HL-60 (cell line): ENCODE measurements around the gene NKIRAS2.

Experiments used
- DNase-seq, 2 experiments: peaks; one replicate each; pipeline ENCODE4 v3.0.0-alpha.2; 2010 to 2020; ENCODE audit warnings: low read depth in 1 of 2, low spot score in 1 of 2
- H3K27ac ChIP-seq: fragments of 250-450 bp; sonication (Bioruptor Pico); replicated peaks from 2 replicates; pipeline ENCODE4 v1.5.1; 2020; ENCODE audit warnings: mild to moderate bottlenecking, moderate library complexity
- H3K27me3 ChIP-seq: fragments of 250-450 bp; sonication (Bioruptor Pico); 2 replicates; pipeline ENCODE4 v1.5.1; 2021; ENCODE audit warnings: mild to moderate bottlenecking, moderate library complexity; ENCODE audit not compliant: insufficient read depth, poor library complexity, severe bottlenecking
- H3K4me3 ChIP-seq: replicated peaks from 2 replicates; pipeline ENCODE4 v1.5.1; 2011; ENCODE audit warnings: mild to moderate bottlenecking, control low read depth, low read length; ENCODE audit not compliant: insufficient read depth
- GABPA ChIP-seq: IDR thresholded peaks from 2 replicates; pipeline ENCODE4 v1.6.1; 2012; ENCODE audit warnings: low read depth
- POLR2AphosphoS5 ChIP-seq: IDR thresholded peaks from 2 replicates; pipeline ENCODE4 v1.6.1; 2012; ENCODE audit warnings: low read depth
- SPI1 ChIP-seq: IDR thresholded peaks from 2 replicates; pipeline ENCODE4 v1.6.1; 2012; ENCODE audit warnings: low read depth, mild to moderate bottlenecking, borderline replicate concordance
- TF ChIP-seq, protein P1 (sequence below): IDR thresholded peaks from 2 replicates; pipeline ENCODE4 v1.6.1; 2012; ENCODE audit warnings: low read depth; ENCODE audit not compliant: insufficient replicate concordance
- TF ChIP-seq, protein P2 (sequence below): IDR thresholded peaks from one replicate; pipeline ENCODE4 v1.5.1; 2011; ENCODE audit warnings: low read length, control low read depth, inconsistent platforms; ENCODE audit not compliant: insufficient read depth

NKIRAS2 gene

DNA sequence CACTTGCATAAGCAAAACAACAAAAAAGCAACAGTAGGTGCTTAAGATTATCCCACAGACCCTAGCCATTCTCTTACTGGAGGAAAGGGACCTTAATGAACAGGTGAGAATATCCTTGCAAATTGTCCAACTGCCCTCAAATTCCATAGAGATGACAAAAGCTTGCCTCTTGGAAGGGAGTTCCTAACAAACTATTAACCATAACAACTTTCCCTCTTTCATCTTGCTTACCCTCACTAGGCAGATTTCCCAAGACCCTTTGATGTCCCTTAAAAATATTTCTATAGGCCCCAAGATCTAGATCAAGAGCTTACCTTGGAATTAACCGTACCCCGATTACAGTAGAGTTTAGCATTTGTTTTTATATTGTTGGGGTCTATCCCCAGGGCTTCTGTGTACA is 31.5 kb upstream of the NKIRAS2 start:
- TF ChIP-seq GABPA: no peak
- TF ChIP-seq, protein P1, sequence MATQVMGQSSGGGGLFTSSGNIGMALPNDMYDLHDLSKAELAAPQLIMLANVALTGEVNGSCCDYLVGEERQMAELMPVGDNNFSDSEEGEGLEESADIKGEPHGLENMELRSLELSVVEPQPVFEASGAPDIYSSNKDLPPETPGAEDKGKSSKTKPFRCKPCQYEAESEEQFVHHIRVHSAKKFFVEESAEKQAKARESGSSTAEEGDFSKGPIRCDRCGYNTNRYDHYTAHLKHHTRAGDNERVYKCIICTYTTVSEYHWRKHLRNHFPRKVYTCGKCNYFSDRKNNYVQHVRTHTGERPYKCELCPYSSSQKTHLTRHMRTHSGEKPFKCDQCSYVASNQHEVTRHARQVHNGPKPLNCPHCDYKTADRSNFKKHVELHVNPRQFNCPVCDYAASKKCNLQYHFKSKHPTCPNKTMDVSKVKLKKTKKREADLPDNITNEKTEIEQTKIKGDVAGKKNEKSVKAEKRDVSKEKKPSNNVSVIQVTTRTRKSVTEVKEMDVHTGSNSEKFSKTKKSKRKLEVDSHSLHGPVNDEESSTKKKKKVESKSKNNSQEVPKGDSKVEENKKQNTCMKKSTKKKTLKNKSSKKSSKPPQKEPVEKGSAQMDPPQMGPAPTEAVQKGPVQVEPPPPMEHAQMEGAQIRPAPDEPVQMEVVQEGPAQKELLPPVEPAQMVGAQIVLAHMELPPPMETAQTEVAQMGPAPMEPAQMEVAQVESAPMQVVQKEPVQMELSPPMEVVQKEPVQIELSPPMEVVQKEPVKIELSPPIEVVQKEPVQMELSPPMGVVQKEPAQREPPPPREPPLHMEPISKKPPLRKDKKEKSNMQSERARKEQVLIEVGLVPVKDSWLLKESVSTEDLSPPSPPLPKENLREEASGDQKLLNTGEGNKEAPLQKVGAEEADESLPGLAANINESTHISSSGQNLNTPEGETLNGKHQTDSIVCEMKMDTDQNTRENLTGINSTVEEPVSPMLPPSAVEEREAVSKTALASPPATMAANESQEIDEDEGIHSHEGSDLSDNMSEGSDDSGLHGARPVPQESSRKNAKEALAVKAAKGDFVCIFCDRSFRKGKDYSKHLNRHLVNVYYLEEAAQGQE: no peak
- no peak for TF ChIP-seq SPI1
- TF ChIP-seq POLR2AphosphoS5: no peak
- TF ChIP-seq, protein P2, sequence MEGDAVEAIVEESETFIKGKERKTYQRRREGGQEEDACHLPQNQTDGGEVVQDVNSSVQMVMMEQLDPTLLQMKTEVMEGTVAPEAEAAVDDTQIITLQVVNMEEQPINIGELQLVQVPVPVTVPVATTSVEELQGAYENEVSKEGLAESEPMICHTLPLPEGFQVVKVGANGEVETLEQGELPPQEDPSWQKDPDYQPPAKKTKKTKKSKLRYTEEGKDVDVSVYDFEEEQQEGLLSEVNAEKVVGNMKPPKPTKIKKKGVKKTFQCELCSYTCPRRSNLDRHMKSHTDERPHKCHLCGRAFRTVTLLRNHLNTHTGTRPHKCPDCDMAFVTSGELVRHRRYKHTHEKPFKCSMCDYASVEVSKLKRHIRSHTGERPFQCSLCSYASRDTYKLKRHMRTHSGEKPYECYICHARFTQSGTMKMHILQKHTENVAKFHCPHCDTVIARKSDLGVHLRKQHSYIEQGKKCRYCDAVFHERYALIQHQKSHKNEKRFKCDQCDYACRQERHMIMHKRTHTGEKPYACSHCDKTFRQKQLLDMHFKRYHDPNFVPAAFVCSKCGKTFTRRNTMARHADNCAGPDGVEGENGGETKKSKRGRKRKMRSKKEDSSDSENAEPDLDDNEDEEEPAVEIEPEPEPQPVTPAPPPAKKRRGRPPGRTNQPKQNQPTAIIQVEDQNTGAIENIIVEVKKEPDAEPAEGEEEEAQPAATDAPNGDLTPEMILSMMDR: no peak
- Histone ChIP-seq H3K27me3 (no peaks in the 10 kb centered on the region), H3K4me3 (no peak overlapping the region), H3K27ac (no peak overlapping the region)
- no peak for DNase-seq

DNA sequence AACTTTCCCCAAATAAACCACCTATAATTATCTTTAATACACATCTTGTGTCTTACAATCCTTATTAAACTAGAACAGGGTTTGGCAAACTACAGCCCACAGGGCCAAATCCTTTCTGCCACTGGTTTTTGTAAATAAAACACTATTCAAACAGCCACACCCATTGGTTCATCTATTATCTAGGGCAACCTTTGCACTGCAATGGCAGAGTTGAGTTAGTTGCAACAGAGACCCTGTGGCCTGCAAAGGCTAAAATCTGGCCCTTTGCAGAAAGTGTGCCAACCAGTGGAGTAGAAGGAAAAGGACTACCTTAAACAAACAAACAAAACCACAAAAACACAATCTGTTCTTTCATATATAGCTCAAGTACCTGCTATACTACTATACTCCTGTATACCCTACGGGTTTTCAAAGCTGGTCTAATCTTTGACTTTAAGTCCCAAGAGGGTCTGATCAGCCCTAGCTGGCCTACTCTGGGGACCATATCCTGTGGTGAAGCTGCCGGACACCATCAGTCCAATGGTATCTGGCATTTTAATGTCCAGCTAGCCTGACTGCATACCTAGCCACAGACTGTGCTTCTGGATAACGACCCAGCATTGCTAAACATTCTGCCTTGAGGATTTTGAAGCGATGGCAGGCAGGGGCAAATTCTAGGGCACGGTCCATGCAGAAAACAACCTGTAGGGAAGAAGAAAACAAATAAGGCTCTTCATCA is 30.0 kb upstream of the NKIRAS2 start:
- Histone ChIP-seq H3K27me3 (no peaks in the 10 kb centered on the region), H3K27ac (no peak overlapping the region)
- no peak for DNase-seq

GRCh38 chr17:41992576-41992975 is 27.3 kb upstream of the NKIRAS2 start:
- no peak for TF ChIP-seq GABPA
- TF ChIP-seq, protein P1: no peak
- TF ChIP-seq, protein P2: no peak
- no peak for TF ChIP-seq POLR2AphosphoS5
- no peak for TF ChIP-seq SPI1

More for the DNA sequence above, 30.0 kb upstream of the NKIRAS2 start:
- TF ChIP-seq SPI1 (no peak), GABPA (no peak), POLR2AphosphoS5 (no peak)
- TF ChIP-seq, protein P2: no peak
- TF ChIP-seq, protein P1: no peak
- no peak overlapping the region for H3K4me3 ChIP-seq

More at GRCh38 chr17:41992576-41992975, 27.3 kb upstream of the NKIRAS2 start:
- Histone ChIP-seq H3K27ac (no peak overlapping the region), H3K4me3 (no peak overlapping the region), H3K27me3 (no peaks in the 10 kb centered on the region)
- DNase-seq: no peak
